ENCODE data around the gene CPNE9. TPM values are rescaled to one million over a fixed set of nuclear protein-coding genes. Genes with fewer than 3 reads are reported as not detected.
A peak's percentile ranks its signal among the peaks of the same experiment; 100 is the strongest.

The CPNE9 gene
- polyA plus RNA-seq, 1 experiment: not detected

GRCh38 chr3:9778143-9779074 is 74.8 kb downstream of the CPNE9 start:
- ChIA-PET CTCF (interaction anchor here (0.6 kb wide), 1 partner anchor 1277 kb away, joined by 3 read pairs; the partner anchor contains the start of gene LMCD1), POLR2A (interaction anchor here (0.7 to 1.0 kb wide), 2 partner anchors 29 to 30 kb away, joined by 3 to 6 read pairs; partner anchors contain the start of gene OGG1)
- peak overlapping the region; percentile 75 for H3K27ac ChIP-seq (ENCODE audit: low read depth, low read length)

DNA sequence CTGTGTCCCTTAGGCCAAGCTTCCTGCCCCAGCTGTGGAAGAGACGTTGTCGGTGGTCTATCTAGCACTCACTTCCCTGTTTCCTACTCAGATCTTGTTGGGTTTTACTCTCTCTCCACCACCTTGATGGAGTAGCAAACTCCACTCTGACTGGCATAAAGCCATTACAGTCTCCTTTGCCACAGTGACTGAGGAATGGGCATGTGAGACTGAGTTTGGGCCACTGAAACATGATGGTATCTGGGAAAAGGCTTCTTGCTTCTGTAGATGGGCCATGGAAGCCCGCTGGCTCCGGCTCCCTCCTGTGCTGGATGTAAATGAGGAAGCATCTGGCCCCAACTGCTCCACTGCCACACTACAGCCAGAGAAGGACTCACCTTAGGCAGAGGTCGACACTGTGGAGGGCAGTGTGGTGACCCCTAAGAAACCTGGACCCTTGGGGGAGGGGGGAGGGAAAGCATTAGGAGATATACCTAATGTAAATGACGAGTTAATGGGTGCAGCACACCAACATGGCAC is 75.5 kb downstream of the CPNE9 start:
- Histone ChIP-seq H3K27ac (ENCODE audit: low read depth, low read length) (no peak overlapping the region), H3K9me3 (ENCODE audit: control insufficient read depth, insufficient read depth, low read length) (peaks cover 2% of the 10 kb centered on the region; the same call in 1 of the 2 replicates), H3K4me3 (ENCODE audit: low read depth, low read length) (no peak overlapping the region), H3K27me3 (ENCODE audit: control insufficient read depth, insufficient read depth, low read length) (no peaks in the 10 kb centered on the region)
- CTCF ChIA-PET: no interaction called here
- POLR2A ChIA-PET: no interaction called here
- no peak for TF ChIP-seq CTCF (IDR thresholded peaks at IDR 0.05; ENCODE audit: low read depth, low read length)
- no peak for DNase-seq (ENCODE audit: low read depth, low spot score)

More at GRCh38 chr3:9778143-9779074, 74.8 kb downstream of the CPNE9 start:
- no peak overlapping the region for H3K4me3 ChIP-seq (ENCODE audit: low read depth, low read length)
- no peak for DNase-seq (ENCODE audit: low read depth, low spot score)
- H3K27me3 ChIP-seq (ENCODE audit: control insufficient read depth, insufficient read depth, low read length): no peaks in the 10 kb centered on the region
- TF ChIP-seq CTCF (IDR thresholded peaks at IDR 0.05; ENCODE audit: low read depth, low read length): no peak
- no peaks in the 10 kb centered on the region for H3K9me3 ChIP-seq (ENCODE audit: control insufficient read depth, insufficient read depth, low read length)

Other genes starting within 250 kb of the CPNE9 start
- gene LHFPL4, start 150.0 kb upstream of the CPNE9 start, polyA plus RNA-seq (2011; rRNA removed): not detected in 2 replicates
- gene MTMR14, start 54.3 kb upstream of the CPNE9 start, polyA plus RNA-seq (2011; rRNA removed): 30.3 and 30.5 TPM in 2 replicates
- 5.7 and 8.3 TPM in 2 replicates for gene BRPF1, start 27.9 kb downstream of the CPNE9 start, polyA plus RNA-seq (2011; rRNA removed)
- 23.5 and 26.5 TPM in 2 replicates for gene OGG1, start 46.1 kb downstream of the CPNE9 start, polyA plus RNA-seq (2011; rRNA removed)
- 26.8 and 28.7 TPM in 2 replicates for gene CAMK1, start 66.1 kb downstream of the CPNE9 start, polyA plus RNA-seq (2011; rRNA removed)
- 61.8 and 83.7 TPM in 2 replicates for gene TADA3, start 88.6 kb downstream of the CPNE9 start, polyA plus RNA-seq (2011; rRNA removed)
- 199 and 200 TPM in 2 replicates for gene ARPC4, start 89.2 kb downstream of the CPNE9 start, polyA plus RNA-seq (2011; rRNA removed)
- 17.8 and 22.4 TPM in 2 replicates for gene TTLL3, start 106.4 kb downstream of the CPNE9 start, polyA plus RNA-seq (2011; rRNA removed)
- 29.0 and 34.2 TPM in 2 replicates for gene RPUSD3, start 140.2 kb downstream of the CPNE9 start, polyA plus RNA-seq (2011; rRNA removed)
- gene CIDEC, start 176.4 kb downstream of the CPNE9 start, polyA plus RNA-seq (2011; rRNA removed): not detected in 2 replicates
- 44.4 and 47.9 TPM in 2 replicates for gene JAGN1, start 186.8 kb downstream of the CPNE9 start, polyA plus RNA-seq (2011; rRNA removed)
- 2.0 and 2.1 TPM in 2 replicates for gene IL17RE, start 199.0 kb downstream of the CPNE9 start, polyA plus RNA-seq (2011; rRNA removed)
- 17.3 and 24.4 TPM in 2 replicates for gene IL17RC, start 213.3 kb downstream of the CPNE9 start, polyA plus RNA-seq (2011; rRNA removed)
- 29.5 TPM in 2 replicates for gene CRELD1, start 230.0 kb downstream of the CPNE9 start, polyA plus RNA-seq (2011; rRNA removed)
- gene PRRT3, start 248.6 kb downstream of the CPNE9 start, polyA plus RNA-seq (2011; rRNA removed): 3.4 and 4.2 TPM in 2 replicates